Measurements from ENCODE around the gene RAB17.
"Not testable (repeated sequence)": the region's sequence is repeated elsewhere in the genome, so short reads cannot be mapped to it uniquely, and the experiment has no call there.

Gene RAB17

GRCh38 chr2:237624565-237624964 is 34.0 kb upstream of the RAB17 start:
- DNase-seq (ENCODE audit: low read depth): no peak

GRCh38 chr2:237623428-237624403 is 33.2 kb upstream of the RAB17 start:
- DNase-seq (ENCODE audit: low read depth): no peak

- DNase-seq (ENCODE audit: low read depth): no peak
Observed at GRCh38 chr2:237618449-237618848, 27.9 kb upstream of the RAB17 start.

GRCh38 chr2:237617587-237617982 is 27.1 kb upstream of the RAB17 start:
- no peak for DNase-seq (ENCODE audit: low read depth)

GRCh38 chr2:237616734-237617586 is 26.4 kb upstream of the RAB17 start:
- DNase-seq (ENCODE audit: low read depth): no peak

GRCh38 chr2:237616373-237616733 is 25.8 kb upstream of the RAB17 start:
- DNase-seq (ENCODE audit: low read depth): no peak

GRCh38 chr2:237615631-237616249 is 25.2 kb upstream of the RAB17 start:
- no peak for DNase-seq (ENCODE audit: low read depth)

- no peak for DNase-seq (ENCODE audit: low read depth)
Observed at GRCh38 chr2:237614151-237614720, 23.7 kb upstream of the RAB17 start.

GRCh38 chr2:237613679-237614078 is 23.1 kb upstream of the RAB17 start:
- DNase-seq (ENCODE audit: low read depth): no peak

GRCh38 chr2:237612527-237613357 is 22.2 kb upstream of the RAB17 start:
- DNase-seq (ENCODE audit: low read depth): no peak

GRCh38 chr2:237606522-237606921 is 16.0 kb upstream of the RAB17 start:
- DNase-seq (ENCODE audit: low read depth): not testable (repeated sequence)

GRCh38 chr2:237604960-237605359 is 14.4 kb upstream of the RAB17 start:
- DNase-seq (ENCODE audit: low read depth): no peak

- DNase-seq (ENCODE audit: low read depth): no peak
Observed at GRCh38 chr2:237604391-237604790, 13.9 kb upstream of the RAB17 start.

- DNase-seq (ENCODE audit: low read depth): peak; percentile 44
Observed at GRCh38 chr2:237603718-237604362, 13.3 kb upstream of the RAB17 start.

GRCh38 chr2:237603049-237603717 is 12.6 kb upstream of the RAB17 start:
- DNase-seq (ENCODE audit: low read depth): no peak

GRCh38 chr2:237602409-237602808 is 11.9 kb upstream of the RAB17 start:
- no peak for DNase-seq (ENCODE audit: low read depth)

GRCh38 chr2:237601453-237602116 is 11.1 kb upstream of the RAB17 start:
- DNase-seq (ENCODE audit: low read depth): no peak

GRCh38 chr2:237600205-237600846 is 9.8 kb upstream of the RAB17 start:
- DNase-seq (ENCODE audit: low read depth): no peak

Measured in stimulated activated CD4-positive, alpha-beta T cell treated with anti-CD3 and anti-CD28 coated beads, Interleukin-2, amount 100 ng/mL, for 4 hours (primary cell).